BJ (cell line): ENCODE measurements around the gene RNF166. TPM values are rescaled to one million over a fixed set of nuclear protein-coding genes. Genes with fewer than 3 reads are reported as not detected.

ENCODE experiments used
- CTCF ChIA-PET: fragments of 350-600 bp; formaldehyde crosslinking; extraction: SDS; loops from one replicate; lab custom pipeline; 2021; ENCODE audit warnings: antibody characterized with exemption, inconsistent platforms; lab: Yijun Ruan, JAX
- POLR2A ChIA-PET: fragments of 300-600 bp; sonication (Branson Sonifier 250); formaldehyde crosslinking; extraction: SDS; loops from one replicate; lab custom pipeline; 2021; ENCODE audit warnings: antibody characterized with exemption; lab: Charles Lee
- DNase-seq: peaks from one replicate; pipeline ENCODE4 v3.0.0-alpha.2; 2011; ENCODE audit warnings: low read depth
- H3K27me3 ChIP-seq: 2 replicates; pipeline ENCODE4 v1.6.0; 2011; ENCODE audit warnings: low read length; ENCODE audit not compliant: control insufficient read depth, insufficient read depth
- H3K36me3 ChIP-seq: 2 replicates; pipeline ENCODE4 v1.5.1; 2011; ENCODE audit warnings: low read length; ENCODE audit not compliant: control insufficient read depth, insufficient read depth
- H3K4me3 ChIP-seq: 2 replicates; pipeline ENCODE4 v1.5.1; 2011; ENCODE audit warnings: low read depth, mild to moderate bottlenecking, control low read depth, low read length
- polyA plus RNA-seq: library from polyadenylated mRNA; depleted of rRNA; stranded (reverse); fragments of >200 nt; gene quantifications from 2 replicates; pipeline ENCODE4 v1.2.3, GENCODE V29; 2011
- TF ChIP-seq, protein P1 (sequence below): IDR thresholded peaks from 2 replicates; pipeline ENCODE4 v1.5.1; 2011; ENCODE audit warnings: low read depth, mild to moderate bottlenecking, control low read depth, inconsistent platforms, low read length, moderate library complexity; ENCODE audit not compliant: insufficient read depth

Gene RNF166
- polyA plus RNA-seq, 1 experiment, result 11.9 TPM

- ChIA-PET CTCF (interaction anchor here (2.5 kb wide), 1 partner anchor 21 kb away, joined by 10 read pairs; no protein-coding TSS in a partner anchor), POLR2A (no interaction called here)
- Histone ChIP-seq H3K4me3 (no peak overlapping the region), H3K36me3 (peaks cover 56% of the 10 kb centered on the region), H3K27me3 (no peaks in the 10 kb centered on the region)
- TF ChIP-seq, protein P1, sequence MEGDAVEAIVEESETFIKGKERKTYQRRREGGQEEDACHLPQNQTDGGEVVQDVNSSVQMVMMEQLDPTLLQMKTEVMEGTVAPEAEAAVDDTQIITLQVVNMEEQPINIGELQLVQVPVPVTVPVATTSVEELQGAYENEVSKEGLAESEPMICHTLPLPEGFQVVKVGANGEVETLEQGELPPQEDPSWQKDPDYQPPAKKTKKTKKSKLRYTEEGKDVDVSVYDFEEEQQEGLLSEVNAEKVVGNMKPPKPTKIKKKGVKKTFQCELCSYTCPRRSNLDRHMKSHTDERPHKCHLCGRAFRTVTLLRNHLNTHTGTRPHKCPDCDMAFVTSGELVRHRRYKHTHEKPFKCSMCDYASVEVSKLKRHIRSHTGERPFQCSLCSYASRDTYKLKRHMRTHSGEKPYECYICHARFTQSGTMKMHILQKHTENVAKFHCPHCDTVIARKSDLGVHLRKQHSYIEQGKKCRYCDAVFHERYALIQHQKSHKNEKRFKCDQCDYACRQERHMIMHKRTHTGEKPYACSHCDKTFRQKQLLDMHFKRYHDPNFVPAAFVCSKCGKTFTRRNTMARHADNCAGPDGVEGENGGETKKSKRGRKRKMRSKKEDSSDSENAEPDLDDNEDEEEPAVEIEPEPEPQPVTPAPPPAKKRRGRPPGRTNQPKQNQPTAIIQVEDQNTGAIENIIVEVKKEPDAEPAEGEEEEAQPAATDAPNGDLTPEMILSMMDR, result no peak
- no peak for DNase-seq
Measured at GRCh38 chr16:88716201-88716600, 10.0 kb upstream of the RNF166 start.

DNA sequence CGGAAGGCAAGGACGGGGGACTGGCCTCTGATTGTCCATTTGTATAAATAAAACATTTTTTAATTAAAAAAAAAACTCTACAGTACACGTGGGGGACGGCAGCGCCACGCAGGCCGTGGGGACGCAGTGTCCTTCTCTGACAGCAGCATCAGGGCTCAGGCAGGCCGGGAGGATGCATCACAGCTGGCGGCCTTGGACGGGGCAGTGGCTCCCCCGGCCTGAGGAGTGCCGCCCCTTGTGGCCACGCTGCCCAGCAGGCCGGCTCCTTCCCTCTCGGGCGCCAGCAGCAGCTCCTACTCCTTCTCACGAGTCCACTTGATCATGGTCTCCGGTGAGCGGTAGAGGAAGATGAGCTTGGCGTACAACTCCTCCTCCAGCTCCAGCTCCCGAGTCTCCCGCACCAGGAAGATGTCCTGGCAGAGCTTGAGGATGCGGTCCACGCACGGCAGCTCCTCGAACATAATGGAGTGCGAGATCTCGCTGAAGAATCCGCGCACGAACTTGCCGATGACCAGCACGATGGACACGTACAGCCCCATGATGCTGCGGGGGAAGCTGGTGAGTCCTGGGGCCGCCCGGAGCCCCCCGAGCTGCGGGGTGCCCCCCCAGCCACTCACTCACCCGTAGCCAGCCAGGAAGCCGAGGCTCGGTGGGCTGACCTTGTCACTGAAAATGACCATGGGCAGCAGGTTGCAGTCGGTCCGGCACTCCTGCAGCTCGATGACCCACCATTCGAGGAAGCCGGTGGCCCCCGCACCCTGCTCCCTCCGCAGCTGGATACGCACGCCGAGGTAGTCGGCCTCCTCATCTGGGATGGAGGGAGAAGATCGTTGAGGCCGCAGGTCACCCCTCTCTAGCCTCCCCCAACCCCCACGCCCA lies 9.3 kb upstream of the RNF166 start:
- POLR2A ChIA-PET, result no interaction called here
- Histone ChIP-seq H3K4me3 (no peak overlapping the region), H3K36me3 (peaks cover 51% of the 10 kb centered on the region), H3K27me3 (no peaks in the 10 kb centered on the region)
- CTCF ChIA-PET, result interaction anchor here (0.6 to 2.5 kb wide), 3 partner anchors 22 to 136 kb away, joined by 3 to 10 read pairs (median 3); no protein-coding TSS in a partner anchor
- TF ChIP-seq, protein P1, result no peak
- DNase-seq, result no peak

GRCh38 chr16:88714420-88715302 lies 8.5 kb upstream of the RNF166 start:
- DNase-seq, result no peak
- CTCF ChIA-PET, result interaction anchor here (0.6 to 2.5 kb wide), 2 partner anchors 23 to 24 kb away, joined by 3 to 10 read pairs; no protein-coding TSS in a partner anchor
- Histone ChIP-seq H3K4me3 (no peak overlapping the region), H3K36me3 (peaks cover 48% of the 10 kb centered on the region), H3K27me3 (no peaks in the 10 kb centered on the region)
- POLR2A ChIA-PET, result no interaction called here
- TF ChIP-seq, protein P1, result no peak

- Histone ChIP-seq H3K27me3 (no peaks in the 10 kb centered on the region), H3K36me3 (peaks cover 41% of the 10 kb centered on the region), H3K4me3 (no peak overlapping the region)
- TF ChIP-seq, protein P1, result no peak
- no peak for DNase-seq
- POLR2A ChIA-PET, result no interaction called here
- CTCF ChIA-PET, result interaction anchor here (2.5 kb wide), 1 partner anchor 24 kb away, joined by 10 read pairs; no protein-coding TSS in a partner anchor
Measured at GRCh38 chr16:88713568-88714419, 7.6 kb upstream of the RNF166 start.
